MM.1S (cell line): ENCODE data around the gene UNC93A.
"Not testable (repeated sequence)": the region's sequence is repeated elsewhere in the genome, so short reads cannot be mapped to it uniquely, and the experiment has no call there.

Experiments
- DNase-seq: peaks from one replicate; pipeline ENCODE4 v3.0.0-alpha.2; 2015
- H2AFZ ChIP-seq: fragments of 300-600 bp; sonication (generic); 2 replicates; pipeline ENCODE4 v1.6.0; 2016; ENCODE audit warnings: antibody characterized with exemption, low read length
- H3F3A ChIP-seq: fragments of 300-600 bp; sonication (generic); 2 replicates; pipeline ENCODE4 v1.6.1; 2016; ENCODE audit warnings: mild to moderate bottlenecking, antibody characterized with exemption, low read length, moderate library complexity, mixed read lengths; ENCODE audit not compliant: insufficient read depth
- H3K27ac ChIP-seq: fragments of 300-600 bp; sonication (generic); 2 replicates; pipeline ENCODE4 v1.5.1; 2016; ENCODE audit warnings: mild to moderate bottlenecking, low read length
- H3K27me3 ChIP-seq: fragments of 300-600 bp; sonication (generic); replicated peaks from 2 replicates; pipeline ENCODE4 v1.6.0; 2016; ENCODE audit warnings: low read length; ENCODE audit not compliant: insufficient read depth
- H3K36me3 ChIP-seq: fragments of 300-600 bp; sonication (generic); replicated peaks from 2 replicates; pipeline ENCODE4 v1.6.1; 2016; ENCODE audit warnings: mild to moderate bottlenecking, low read length, mixed read lengths; ENCODE audit not compliant: insufficient read depth
- H3K4me1 ChIP-seq: fragments of 300-600 bp; sonication (generic); 2 replicates; pipeline ENCODE4 v1.6.1; 2016; ENCODE audit warnings: low read length, mixed read lengths
- H3K4me2 ChIP-seq: fragments of 300-600 bp; sonication (generic); 2 replicates; pipeline ENCODE4 v1.6.0; 2016; ENCODE audit warnings: low read depth, low read length
- H3K4me3 ChIP-seq: fragments of 300-600 bp; sonication (generic); 2 replicates; pipeline ENCODE4 v1.5.1; 2016; ENCODE audit warnings: low read length, mixed read lengths
- H3K79me2 ChIP-seq: fragments of 300-600 bp; sonication (generic); 2 replicates; pipeline ENCODE4 v1.6.1; 2016; ENCODE audit warnings: mixed run types, low read length, mixed read lengths
- H3K9ac ChIP-seq: fragments of 300-600 bp; sonication (generic); 2 replicates; pipeline ENCODE4 v1.6.1; 2016; ENCODE audit warnings: low read length, mixed read lengths
- H3K9me2 ChIP-seq: fragments of 300-600 bp; sonication (generic); replicated peaks from 2 replicates; pipeline ENCODE4 v1.6.1; 2016; ENCODE audit warnings: mild to moderate bottlenecking, low read length, mixed read lengths; ENCODE audit not compliant: insufficient read depth
- H3K9me3 ChIP-seq: fragments of 300-600 bp; sonication (generic); replicated peaks from 2 replicates; pipeline ENCODE4 v1.6.1; 2016; ENCODE audit warnings: mild to moderate bottlenecking, low read length, mixed read lengths; ENCODE audit not compliant: insufficient read depth
- H4K20me1 ChIP-seq: fragments of 300-600 bp; sonication (generic); 2 replicates; pipeline ENCODE4 v1.6.1; 2016; ENCODE audit warnings: mild to moderate bottlenecking, low read length, moderate library complexity, mixed read lengths; ENCODE audit not compliant: insufficient read depth
- CTCF ChIP-seq: fragments of 300-600 bp; sonication (generic); IDR thresholded peaks from 2 replicates; pipeline ENCODE4 v1.5.1; 2016; ENCODE audit warnings: antibody characterized with exemption, low read length, mixed read lengths
- EZH2 ChIP-seq: fragments of 300-600 bp; sonication (generic); optimal IDR thresholded peaks from 2 replicates; pipeline ENCODE3; 2017; ENCODE audit warnings: low read depth, mild to moderate bottlenecking, antibody characterized with exemption, low read length, mixed read lengths
- EZH2phosphoT487 ChIP-seq: fragments of 300-600 bp; sonication (generic); IDR thresholded peaks from 2 replicates; pipeline ENCODE4 v1.6.1; 2018; ENCODE audit warnings: antibody characterized with exemption, low read length

The UNC93A gene

GRCh38 chr6:167314180-167314821 lies 23.2 kb downstream of the UNC93A start:
- no peak overlapping the region for H3K4me2 ChIP-seq
- H2AFZ ChIP-seq, result no peak overlapping the region
- no peak overlapping the region for H3K4me3 ChIP-seq
- H3K27me3 ChIP-seq, result no peaks in the 10 kb centered on the region
- no peak overlapping the region for H3K9ac ChIP-seq
- DNase-seq, result no peak
- TF ChIP-seq CTCF (no peak), EZH2phosphoT487 (no peak), EZH2 (no peak)
- no peaks in the 10 kb centered on the region for H3K9me2 ChIP-seq
- H3K36me3 ChIP-seq, result no peaks in the 10 kb centered on the region
- no peaks in the 10 kb centered on the region for H3K4me1 ChIP-seq
- H3K9me3 ChIP-seq, result no peaks in the 10 kb centered on the region
- H3K27ac ChIP-seq, result no peak overlapping the region
- no peaks in the 10 kb centered on the region for H4K20me1 ChIP-seq
- H3K79me2 ChIP-seq, result no peaks in the 10 kb centered on the region
- H3F3A ChIP-seq, result no peaks in the 10 kb centered on the region

- H3K36me3 ChIP-seq, result no peaks in the 10 kb centered on the region
- no peaks in the 10 kb centered on the region for H3K4me1 ChIP-seq
- no peak overlapping the region for H3K27ac ChIP-seq
- H3K9me2 ChIP-seq, result no peaks in the 10 kb centered on the region
- H4K20me1 ChIP-seq, result no peaks in the 10 kb centered on the region
- no peaks in the 10 kb centered on the region for H3K27me3 ChIP-seq
- H3F3A ChIP-seq, result no peaks in the 10 kb centered on the region
- H2AFZ ChIP-seq, result no peak overlapping the region
- H3K9me3 ChIP-seq, result no peaks in the 10 kb centered on the region
- DNase-seq, result no peak
- no peaks in the 10 kb centered on the region for H3K79me2 ChIP-seq
- H3K4me3 ChIP-seq, result no peak overlapping the region
- no peak overlapping the region for H3K4me2 ChIP-seq
- no peak for TF ChIP-seq EZH2phosphoT487
- no peak for TF ChIP-seq CTCF
- TF ChIP-seq EZH2, result no peak
- H3K9ac ChIP-seq, result no peak overlapping the region
Observed at GRCh38 chr6:167317172-167317571, 26.1 kb downstream of the UNC93A start.

- H3K79me2 ChIP-seq, H3F3A ChIP-seq, H3K36me3 ChIP-seq, H3K4me2 ChIP-seq, DNase-seq, H3K4me3 ChIP-seq, H3K27ac ChIP-seq, H4K20me1 ChIP-seq, H3K9ac ChIP-seq, H3K27me3 ChIP-seq, H2AFZ ChIP-seq, H3K4me1 ChIP-seq, H3K9me3 ChIP-seq, H3K9me2 ChIP-seq: not testable (repeated sequence)
Observed at GRCh38 chr6:167318354-167318753, 27.2 kb downstream of the UNC93A start.

GRCh38 chr6:167318856-167319255 lies 27.7 kb downstream of the UNC93A start:
- not testable (repeated sequence) for H3K4me1 ChIP-seq, H3F3A ChIP-seq, H4K20me1 ChIP-seq, H3K9me3 ChIP-seq, H3K79me2 ChIP-seq, H3K27ac ChIP-seq, H3K4me3 ChIP-seq, H3K9ac ChIP-seq, H3K27me3 ChIP-seq, H3K9me2 ChIP-seq, DNase-seq, H3K36me3 ChIP-seq, H2AFZ ChIP-seq, H3K4me2 ChIP-seq

GRCh38 chr6:167319856-167320753 lies 29.0 kb downstream of the UNC93A start:
- H3K79me2 ChIP-seq, H3K4me1 ChIP-seq, H3K4me3 ChIP-seq, H3K27ac ChIP-seq, DNase-seq, H3K9ac ChIP-seq, H3K27me3 ChIP-seq, H4K20me1 ChIP-seq, H3K36me3 ChIP-seq, H2AFZ ChIP-seq, H3K4me2 ChIP-seq, H3K9me3 ChIP-seq, H3K9me2 ChIP-seq, H3F3A ChIP-seq: not testable (repeated sequence)

- not testable (repeated sequence) for H3K9me3 ChIP-seq, H3K9me2 ChIP-seq, H3F3A ChIP-seq, H3K4me2 ChIP-seq, H3K9ac ChIP-seq, H2AFZ ChIP-seq, H3K36me3 ChIP-seq, DNase-seq, H3K4me3 ChIP-seq, H3K27me3 ChIP-seq, H3K27ac ChIP-seq, H3K79me2 ChIP-seq, H4K20me1 ChIP-seq, H3K4me1 ChIP-seq
Observed at GRCh38 chr6:167320754-167321056, 29.6 kb downstream of the UNC93A start.
